ENCODE measurements around the gene TRPM3.
"Not testable (repeated sequence)": the region's sequence is repeated elsewhere in the genome, so short reads cannot be mapped to it uniquely, and the experiment has no call there.

Gene TRPM3

DNA sequence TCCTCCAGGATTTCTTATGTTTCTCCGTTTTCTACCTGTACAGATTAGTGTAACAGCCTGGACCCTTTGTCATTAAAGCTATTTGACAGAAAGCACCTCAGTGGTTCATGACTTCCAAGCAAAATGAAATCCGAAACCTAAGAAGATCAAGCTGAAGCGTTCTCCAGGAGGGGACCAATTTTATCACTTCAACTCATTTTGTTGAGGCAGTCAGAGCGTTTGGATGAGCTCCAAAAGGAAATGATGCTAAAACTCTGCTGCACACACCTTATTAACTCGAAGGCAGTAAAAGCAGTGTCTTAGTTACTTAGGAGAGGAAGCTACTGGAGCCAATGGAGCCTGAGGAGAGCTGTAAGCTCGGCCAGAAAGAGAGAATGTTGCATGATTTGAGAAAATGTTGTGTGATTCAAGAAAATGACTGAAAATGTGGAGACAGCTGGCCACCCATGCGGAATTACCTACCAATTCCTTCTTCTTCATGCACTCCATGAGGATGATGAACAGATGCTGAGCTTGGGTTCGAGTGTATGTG is 360.2 kb downstream of the TRPM3 start:
- DNase-seq (ENCODE audit: low read depth, low spot score) = no peak
- H3K4me3 ChIP-seq (ENCODE audit: insufficient read length, low read depth) = no peak overlapping the region
- no peaks in the 10 kb centered on the region for H3K36me3 ChIP-seq (ENCODE audit: insufficient read depth, insufficient read length, low read length)
- no peaks in the 10 kb centered on the region for H3K9me3 ChIP-seq (ENCODE audit: insufficient read depth, low read length)
- TF ChIP-seq SUZ12 (IDR thresholded peaks at IDR 0.05; ENCODE audit: extremely low read depth, insufficient read depth, insufficient read length) (no peak), YY1 (IDR thresholded peaks at IDR 0.05; ENCODE audit: insufficient read depth, insufficient read length) (no peak), ZNF274 (IDR thresholded peaks at IDR 0.05; ENCODE audit: low read depth, low read length) (no peak)
- no peak overlapping the region for H3K9ac ChIP-seq (ENCODE audit: insufficient read length, low read depth)
- H3K27me3 ChIP-seq (ENCODE audit: insufficient read depth, insufficient read length) = no peaks in the 10 kb centered on the region
- no peaks in the 10 kb centered on the region for H3K4me1 ChIP-seq (ENCODE audit: insufficient read depth, insufficient read length)

DNA sequence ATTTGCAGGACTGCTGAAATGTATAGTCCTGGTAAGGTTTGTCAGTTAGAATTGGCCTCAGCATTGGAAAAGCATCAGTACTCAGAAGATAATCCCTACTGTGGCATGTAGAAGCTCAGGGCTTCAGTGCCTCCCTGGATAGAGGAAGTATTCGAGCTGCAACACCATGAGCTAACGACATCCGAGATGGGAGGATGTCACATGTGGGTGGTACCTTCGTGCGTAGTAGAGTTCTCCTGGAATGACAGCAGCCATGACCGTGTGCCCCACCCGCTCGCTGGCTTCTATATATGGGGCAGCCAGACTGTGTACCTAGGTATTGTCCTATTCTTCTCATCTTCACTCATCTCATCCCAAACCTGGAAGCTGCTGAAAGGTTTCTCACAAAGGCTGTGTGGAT is 361.2 kb downstream of the TRPM3 start:
- no peak for TF ChIP-seq SUZ12 (IDR thresholded peaks at IDR 0.05; ENCODE audit: extremely low read depth, insufficient read depth, insufficient read length)
- TF ChIP-seq YY1 (IDR thresholded peaks at IDR 0.05; ENCODE audit: insufficient read depth, insufficient read length) = no peak
- TF ChIP-seq ZNF274 (IDR thresholded peaks at IDR 0.05; ENCODE audit: low read depth, low read length) = no peak
- H3K9me3 ChIP-seq (ENCODE audit: insufficient read depth, low read length) = no peaks in the 10 kb centered on the region
- no peaks in the 10 kb centered on the region for H3K27me3 ChIP-seq (ENCODE audit: insufficient read depth, insufficient read length)
- H3K4me1 ChIP-seq (ENCODE audit: insufficient read depth, insufficient read length) = no peaks in the 10 kb centered on the region
- no peak overlapping the region for H3K9ac ChIP-seq (ENCODE audit: insufficient read length, low read depth)
- DNase-seq (ENCODE audit: low read depth, low spot score) = no peak
- H3K4me3 ChIP-seq (ENCODE audit: insufficient read length, low read depth) = no peak overlapping the region
- H3K36me3 ChIP-seq (ENCODE audit: insufficient read depth, insufficient read length, low read length) = no peaks in the 10 kb centered on the region

DNA sequence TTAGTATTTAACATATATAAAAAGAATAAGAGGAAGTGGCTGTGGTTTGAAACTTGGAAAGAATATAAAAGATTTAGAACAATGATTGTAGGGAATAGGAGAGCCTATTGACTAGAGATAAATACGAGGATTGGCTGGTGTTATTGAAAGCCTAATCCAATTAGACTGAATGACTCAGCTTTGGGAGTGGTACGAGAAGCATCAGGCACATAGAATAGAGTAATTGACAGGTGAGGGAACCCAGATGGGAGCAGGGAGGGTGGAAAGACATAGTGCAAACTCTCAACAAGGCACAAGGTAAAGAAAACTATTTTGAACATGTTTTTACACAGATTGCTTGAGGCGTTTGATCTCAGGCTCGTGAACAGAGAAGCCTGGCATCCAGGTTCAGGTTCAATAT is 368.1 kb downstream of the TRPM3 start:
- TF ChIP-seq YY1 (IDR thresholded peaks at IDR 0.05; ENCODE audit: insufficient read depth, insufficient read length) (no peak), ZNF274 (IDR thresholded peaks at IDR 0.05; ENCODE audit: low read depth, low read length) (no peak), SUZ12 (IDR thresholded peaks at IDR 0.05; ENCODE audit: extremely low read depth, insufficient read depth, insufficient read length) (no peak)
- Histone ChIP-seq H3K4me3 (ENCODE audit: insufficient read length, low read depth) (no peak overlapping the region), H3K36me3 (ENCODE audit: insufficient read depth, insufficient read length, low read length) (no peaks in the 10 kb centered on the region), H3K4me1 (ENCODE audit: insufficient read depth, insufficient read length) (no peaks in the 10 kb centered on the region), H3K9me3 (ENCODE audit: insufficient read depth, low read length) (no peaks in the 10 kb centered on the region), H3K27me3 (ENCODE audit: insufficient read depth, insufficient read length) (no peaks in the 10 kb centered on the region), H3K9ac (ENCODE audit: insufficient read length, low read depth) (no peak overlapping the region)
- DNase-seq (ENCODE audit: low read depth, low spot score) = no peak

DNA sequence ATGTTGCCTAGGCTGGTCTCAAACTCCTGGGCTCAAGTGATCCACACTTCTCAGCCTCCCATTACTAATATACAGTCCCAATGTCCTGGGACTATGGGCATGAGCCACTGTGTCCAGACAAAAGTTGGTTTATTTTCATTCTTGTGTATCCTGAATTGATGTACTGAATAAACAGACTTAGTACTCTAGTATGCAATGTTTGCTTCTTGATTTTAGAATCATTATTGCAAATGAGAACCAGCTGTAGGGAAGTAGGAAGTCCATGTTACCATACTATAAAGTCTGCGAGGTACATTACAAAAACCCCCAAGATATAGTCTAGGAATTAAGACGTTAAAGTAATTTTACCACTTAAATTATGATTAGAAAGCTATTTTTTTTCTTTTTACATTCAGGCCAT is 372.4 kb downstream of the TRPM3 start:
- Histone ChIP-seq H3K4me3 (ENCODE audit: insufficient read length, low read depth) (no peak overlapping the region), H3K27me3 (ENCODE audit: insufficient read depth, insufficient read length) (no peaks in the 10 kb centered on the region), H3K9me3 (ENCODE audit: insufficient read depth, low read length) (no peaks in the 10 kb centered on the region), H3K36me3 (ENCODE audit: insufficient read depth, insufficient read length, low read length) (no peaks in the 10 kb centered on the region), H3K9ac (ENCODE audit: insufficient read length, low read depth) (no peak overlapping the region), H3K4me1 (ENCODE audit: insufficient read depth, insufficient read length) (no peaks in the 10 kb centered on the region)
- no peak for DNase-seq (ENCODE audit: low read depth, low spot score)
- TF ChIP-seq SUZ12 (IDR thresholded peaks at IDR 0.05; ENCODE audit: extremely low read depth, insufficient read depth, insufficient read length) (no peak), ZNF274 (IDR thresholded peaks at IDR 0.05; ENCODE audit: low read depth, low read length) (no peak), YY1 (IDR thresholded peaks at IDR 0.05; ENCODE audit: insufficient read depth, insufficient read length) (no peak)

DNA sequence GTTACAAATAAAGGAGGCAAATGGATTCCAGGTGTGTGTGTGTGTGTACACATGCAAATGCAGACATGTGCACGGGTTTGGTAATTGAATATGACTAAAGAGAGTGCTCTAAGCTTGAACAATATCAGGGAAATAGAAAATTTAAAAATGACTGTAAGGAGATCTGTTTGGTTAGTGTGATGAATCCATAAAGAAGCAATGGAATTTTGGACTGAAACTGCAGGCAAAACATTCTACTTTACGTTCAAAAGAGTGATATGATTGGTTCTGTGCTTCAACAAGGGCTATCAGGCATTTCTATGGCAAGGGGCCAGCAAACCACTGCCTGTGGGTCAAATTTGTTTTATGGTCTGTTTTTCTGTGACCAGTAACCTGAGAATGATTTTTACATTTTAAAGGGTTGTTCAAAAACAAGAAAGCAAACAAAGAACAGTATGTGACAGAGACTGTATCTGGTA is 374.1 kb downstream of the TRPM3 start:
- DNase-seq (ENCODE audit: low read depth, low spot score) = no peak
- no peaks in the 10 kb centered on the region for H3K27me3 ChIP-seq (ENCODE audit: insufficient read depth, insufficient read length)
- no peak for TF ChIP-seq ZNF274 (IDR thresholded peaks at IDR 0.05; ENCODE audit: low read depth, low read length)
- no peak for TF ChIP-seq YY1 (IDR thresholded peaks at IDR 0.05; ENCODE audit: insufficient read depth, insufficient read length)
- no peak for TF ChIP-seq SUZ12 (IDR thresholded peaks at IDR 0.05; ENCODE audit: extremely low read depth, insufficient read depth, insufficient read length)
- H3K36me3 ChIP-seq (ENCODE audit: insufficient read depth, insufficient read length, low read length) = no peaks in the 10 kb centered on the region
- H3K9me3 ChIP-seq (ENCODE audit: insufficient read depth, low read length) = no peaks in the 10 kb centered on the region
- no peak overlapping the region for H3K9ac ChIP-seq (ENCODE audit: insufficient read length, low read depth)
- H3K4me1 ChIP-seq (ENCODE audit: insufficient read depth, insufficient read length) = no peaks in the 10 kb centered on the region
- H3K4me3 ChIP-seq (ENCODE audit: insufficient read length, low read depth) = no peak overlapping the region

DNA sequence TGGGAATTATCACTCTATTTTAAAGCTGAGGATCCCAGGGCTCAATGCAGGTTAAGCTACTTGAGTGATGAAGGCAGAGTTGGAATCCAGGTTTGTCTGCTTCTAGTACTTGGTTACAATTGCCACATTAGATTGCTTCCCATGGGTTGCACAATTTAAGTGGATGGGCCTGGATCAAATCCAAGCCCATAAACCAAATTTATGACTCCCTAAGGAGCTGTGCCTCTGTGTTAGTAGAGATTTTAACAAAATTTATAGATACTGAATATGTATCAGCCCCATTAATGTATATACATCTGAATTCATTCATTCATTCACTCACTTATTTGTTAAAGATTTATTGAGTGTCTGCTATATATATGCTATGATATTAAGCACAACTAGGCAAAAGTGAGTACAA is 374.7 kb downstream of the TRPM3 start:
- H3K4me1 ChIP-seq (ENCODE audit: insufficient read depth, insufficient read length) = no peaks in the 10 kb centered on the region
- TF ChIP-seq YY1 (IDR thresholded peaks at IDR 0.05; ENCODE audit: insufficient read depth, insufficient read length) (no peak), ZNF274 (IDR thresholded peaks at IDR 0.05; ENCODE audit: low read depth, low read length) (no peak), SUZ12 (IDR thresholded peaks at IDR 0.05; ENCODE audit: extremely low read depth, insufficient read depth, insufficient read length) (no peak)
- no peak overlapping the region for H3K9ac ChIP-seq (ENCODE audit: insufficient read length, low read depth)
- DNase-seq (ENCODE audit: low read depth, low spot score) = no peak
- H3K9me3 ChIP-seq (ENCODE audit: insufficient read depth, low read length) = no peaks in the 10 kb centered on the region
- H3K4me3 ChIP-seq (ENCODE audit: insufficient read length, low read depth) = no peak overlapping the region
- no peaks in the 10 kb centered on the region for H3K27me3 ChIP-seq (ENCODE audit: insufficient read depth, insufficient read length)
- no peaks in the 10 kb centered on the region for H3K36me3 ChIP-seq (ENCODE audit: insufficient read depth, insufficient read length, low read length)

DNA sequence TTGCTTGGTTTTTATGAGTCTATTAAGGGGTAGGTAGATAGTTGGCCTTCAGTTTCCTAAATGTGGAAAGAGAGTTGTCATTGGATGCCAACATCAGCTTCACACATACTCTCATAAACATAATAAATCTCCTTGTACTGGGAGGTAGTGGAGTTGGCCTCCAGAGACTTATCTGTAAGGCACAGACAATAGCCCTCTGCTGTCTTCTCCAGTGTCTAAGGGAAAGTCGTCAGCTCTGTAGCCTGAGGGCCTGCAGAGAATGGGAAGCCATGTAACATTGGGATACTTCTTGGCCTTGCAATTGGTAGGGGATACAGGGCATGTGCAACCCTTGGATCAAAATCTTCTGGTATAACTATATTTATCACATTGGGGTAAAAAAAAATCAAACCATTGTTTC is 375.1 kb downstream of the TRPM3 start:
- no peak for TF ChIP-seq ZNF274 (IDR thresholded peaks at IDR 0.05; ENCODE audit: low read depth, low read length)
- no peak for TF ChIP-seq YY1 (IDR thresholded peaks at IDR 0.05; ENCODE audit: insufficient read depth, insufficient read length)
- no peak for TF ChIP-seq SUZ12 (IDR thresholded peaks at IDR 0.05; ENCODE audit: extremely low read depth, insufficient read depth, insufficient read length)
- Histone ChIP-seq H3K27me3 (ENCODE audit: insufficient read depth, insufficient read length) (no peaks in the 10 kb centered on the region), H3K9ac (ENCODE audit: insufficient read length, low read depth) (no peak overlapping the region), H3K36me3 (ENCODE audit: insufficient read depth, insufficient read length, low read length) (no peaks in the 10 kb centered on the region), H3K4me3 (ENCODE audit: insufficient read length, low read depth) (no peak overlapping the region), H3K9me3 (ENCODE audit: insufficient read depth, low read length) (no peaks in the 10 kb centered on the region), H3K4me1 (ENCODE audit: insufficient read depth, insufficient read length) (no peaks in the 10 kb centered on the region)
- DNase-seq (ENCODE audit: low read depth, low spot score) = no peak

DNA sequence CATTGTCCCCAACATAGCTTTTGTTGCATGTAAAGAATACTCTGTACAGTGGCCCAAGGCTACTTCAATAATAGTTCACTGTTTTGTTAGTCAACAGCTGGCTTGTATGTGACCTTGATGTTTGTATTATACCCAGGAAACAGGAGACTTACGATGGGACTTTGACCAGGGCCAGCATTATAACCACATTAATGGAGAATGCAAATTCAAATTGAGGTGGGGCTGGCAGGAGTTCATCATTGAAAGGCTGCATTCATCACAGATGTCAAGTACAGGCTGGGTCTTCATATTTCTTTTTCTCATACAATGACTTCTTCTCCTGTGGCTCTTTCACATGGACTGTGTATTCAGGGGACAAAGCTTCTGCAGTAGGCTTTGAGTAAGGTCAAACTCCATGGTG is 396.6 kb downstream of the TRPM3 start:
- not testable (repeated sequence) for DNase-seq (ENCODE audit: low read depth, low spot score); H3K36me3 ChIP-seq (ENCODE audit: insufficient read depth, insufficient read length, low read length); H3K27me3 ChIP-seq (ENCODE audit: insufficient read depth, insufficient read length); H3K4me3 ChIP-seq (ENCODE audit: insufficient read length, low read depth); H3K4me1 ChIP-seq (ENCODE audit: insufficient read depth, insufficient read length); H3K9ac ChIP-seq (ENCODE audit: insufficient read length, low read depth); H3K9me3 ChIP-seq (ENCODE audit: insufficient read depth, low read length)

DNA sequence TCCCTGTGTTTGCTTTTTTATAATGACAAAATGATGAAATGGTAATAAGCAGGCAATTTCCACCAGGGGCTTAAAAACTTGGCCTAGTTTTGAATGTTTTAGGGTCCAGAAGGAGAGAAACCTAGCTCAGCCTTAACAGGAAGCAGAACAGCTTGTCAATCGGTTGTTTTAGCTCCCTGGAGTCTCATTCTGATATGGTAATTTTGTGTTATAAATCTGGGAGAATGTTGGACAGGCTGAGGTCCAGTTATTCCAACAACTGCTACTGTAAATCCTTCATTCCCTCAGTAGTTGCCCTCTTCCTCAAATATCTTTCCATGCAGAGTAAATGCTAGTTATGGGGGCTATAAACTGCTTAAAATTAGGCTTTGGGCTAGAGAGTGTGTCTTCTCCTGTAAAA is 397.4 kb downstream of the TRPM3 start:
- not testable (repeated sequence) for H3K27me3 ChIP-seq (ENCODE audit: insufficient read depth, insufficient read length); H3K4me3 ChIP-seq (ENCODE audit: insufficient read length, low read depth); DNase-seq (ENCODE audit: low read depth, low spot score); H3K4me1 ChIP-seq (ENCODE audit: insufficient read depth, insufficient read length); H3K9ac ChIP-seq (ENCODE audit: insufficient read length, low read depth); H3K9me3 ChIP-seq (ENCODE audit: insufficient read depth, low read length); H3K36me3 ChIP-seq (ENCODE audit: insufficient read depth, insufficient read length, low read length)

DNA sequence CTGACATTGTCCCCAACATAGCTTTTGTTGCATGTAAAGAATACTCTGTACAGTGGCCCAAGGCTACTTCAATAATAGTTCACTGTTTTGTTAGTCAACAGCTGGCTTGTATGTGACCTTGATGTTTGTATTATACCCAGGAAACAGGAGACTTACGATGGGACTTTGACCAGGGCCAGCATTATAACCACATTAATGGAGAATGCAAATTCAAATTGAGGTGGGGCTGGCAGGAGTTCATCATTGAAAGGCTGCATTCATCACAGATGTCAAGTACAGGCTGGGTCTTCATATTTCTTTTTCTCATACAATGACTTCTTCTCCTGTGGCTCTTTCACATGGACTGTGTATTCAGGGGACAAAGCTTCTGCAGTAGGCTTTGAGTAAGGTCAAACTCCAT is 414.6 kb downstream of the TRPM3 start:
- not testable (repeated sequence) for H3K9ac ChIP-seq (ENCODE audit: insufficient read length, low read depth); H3K9me3 ChIP-seq (ENCODE audit: insufficient read depth, low read length); DNase-seq (ENCODE audit: low read depth, low spot score); H3K27me3 ChIP-seq (ENCODE audit: insufficient read depth, insufficient read length); H3K4me3 ChIP-seq (ENCODE audit: insufficient read length, low read depth); H3K36me3 ChIP-seq (ENCODE audit: insufficient read depth, insufficient read length, low read length); H3K4me1 ChIP-seq (ENCODE audit: insufficient read depth, insufficient read length)

All from NT2/D1 (cell line).